ENCODE results near the gene DAP. TPM values are rescaled to one million over a fixed set of nuclear protein-coding genes. Genes with fewer than 3 reads are reported as not detected.
"Not testable (repeated sequence)": the region's sequence is repeated elsewhere in the genome, so short reads cannot be mapped to it uniquely, and the experiment has no call there.

DAP gene
- total and polyA plus RNA-seq, 7 experiments from 2014 or later, result 31.9 to 91.6 (median 43.0) TPM

DNA sequence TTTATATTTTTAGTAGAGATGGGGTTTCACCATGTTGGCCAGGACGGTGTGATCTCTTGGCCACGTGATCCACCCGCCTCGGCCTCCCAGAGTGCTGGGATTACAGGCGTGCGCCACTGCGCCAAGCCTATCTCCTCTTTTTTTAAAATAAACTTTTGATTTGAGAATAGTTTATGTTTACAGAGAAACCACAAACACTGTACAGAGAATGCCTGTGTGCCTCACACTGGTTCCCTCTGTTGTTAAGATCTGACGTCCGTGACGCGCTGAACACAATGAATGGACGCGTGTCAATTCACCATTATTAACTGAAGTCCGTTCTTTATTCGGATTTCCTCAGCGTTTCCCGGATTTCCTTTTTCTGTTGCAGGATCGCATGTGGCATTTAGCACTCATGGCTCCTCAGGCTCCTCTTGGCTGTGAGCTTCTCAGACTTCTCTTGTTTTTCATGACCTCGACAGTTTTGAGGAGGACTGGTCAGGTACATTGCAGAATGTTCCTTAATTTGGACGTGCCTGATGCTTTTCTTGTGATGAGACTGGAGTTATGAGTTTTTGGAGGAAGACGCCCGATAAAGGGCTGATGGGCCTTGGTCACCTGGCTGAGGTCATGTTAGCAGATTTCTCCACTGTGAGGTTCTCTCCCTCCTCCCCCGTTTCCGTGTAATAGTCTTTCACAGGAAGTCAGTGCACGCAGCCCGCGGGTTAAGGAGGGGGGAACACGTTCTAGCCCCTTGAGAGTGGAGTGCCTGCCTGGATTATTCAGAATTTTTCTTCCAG lies 127.6 kb downstream of the DAP start:
- Histone ChIP-seq H3K9me3 (ENCODE audit: control insufficient read depth in 2 of 3, low read length in 3 of 3) (no peaks in the 10 kb centered on the region), H3K4me1 (ENCODE audit: control insufficient read depth in 2 of 2, insufficient read depth in 2 of 2, low read length in 2 of 2) (peaks cover 6 to 26% of the 10 kb centered on the region in 2 donors), H3K27me3 (ENCODE audit: control insufficient read depth in 2 of 2, insufficient read depth in 2 of 2, low read length in 2 of 2) (no peaks in the 10 kb centered on the region), H3K27ac (ENCODE audit: low read depth, low read length) (no peak overlapping the region), H3K4me3 (ENCODE audit: low read length) (no peak overlapping the region), H3K36me3 (ENCODE audit: control insufficient read depth in 2 of 3, insufficient read depth in 3 of 3, low read length in 3 of 3) (no peaks in the 10 kb centered on the region)
- ChIA-PET CTCF (no interaction called here), POLR2A (no interaction called here)
- Mint-ChIP-seq H3K4me1 (peaks cover 12 to 65% (median 30%) of the 10 kb centered on the region in 7 donors), H3K36me3 (peaks cover 0 to 27% (median 0%) of the 10 kb centered on the region in 5 donors), H3K27ac (peak overlapping the region in 7 of 9 donors; percentile 10 to 91 (median 64)), H3K4me3 (peak overlapping the region in 9 of 10 donors; percentile 51 to 80 (median 64)), H3K9me3 (peaks cover 0 to 10% (median under 1%) of the 10 kb centered on the region in 11 donors), H3K27me3 (peaks cover 0 to 7% (median 0%) of the 10 kb centered on the region in 5 donors)
- DNase-seq (peak in 5 of 9 donors; percentile 25 to 52 (median 28)), ATAC-seq (no peak)
- intact Hi-C loops (cut with micrococcal nuclease), result loop anchor here (2.0 kb wide), 2 partner anchors 127 to 281 kb away; partner anchors contain the start of genes DAP (in 2 of the 2) and MARCHF6 (in 1 of the 2)

- DNase-seq (peak in 1 of 9 donors; percentile 72), ATAC-seq (peak; percentile 56)
- Histone ChIP-seq H3K9me3 (ENCODE audit: control insufficient read depth in 2 of 3, low read length in 3 of 3) (no peaks in the 10 kb centered on the region), H3K27me3 (ENCODE audit: control insufficient read depth in 2 of 2, insufficient read depth in 2 of 2, low read length in 2 of 2) (no peaks in the 10 kb centered on the region), H3K27ac (ENCODE audit: low read depth, low read length) (no peak overlapping the region), H3K36me3 (ENCODE audit: control insufficient read depth in 2 of 3, insufficient read depth in 3 of 3, low read length in 3 of 3) (no peaks in the 10 kb centered on the region), H3K4me1 (ENCODE audit: control insufficient read depth in 2 of 2, insufficient read depth in 2 of 2, low read length in 2 of 2) (peaks cover 6 to 28% of the 10 kb centered on the region in 2 donors), H3K4me3 (ENCODE audit: low read length) (no peak overlapping the region)
- peaks cover 0 to 8% (median 0%) of the 10 kb centered on the region in 11 donors for H3K9me3 Mint-ChIP-seq
- H3K4me3 Mint-ChIP-seq, result peak overlapping the region in 1 of 10 donors; percentile 46
- CTCF ChIA-PET, result no interaction called here
- intact Hi-C loops (cut with micrococcal nuclease), result no loop called here
- POLR2A ChIA-PET, result no interaction called here
- peaks cover 0 to 21% (median 0%) of the 10 kb centered on the region in 5 donors for H3K36me3 Mint-ChIP-seq
- H3K27ac Mint-ChIP-seq, result peak overlapping the region in 1 of 9 donors; percentile 72
- H3K27me3 Mint-ChIP-seq, result peaks cover 0 to 7% (median 0%) of the 10 kb centered on the region in 5 donors
- H3K4me1 Mint-ChIP-seq, result peaks cover 20 to 73% (median 38%) of the 10 kb centered on the region in 7 donors
These were observed 128.8 kb downstream of the DAP start for GRCh38 chr5:10632110-10632761.

GRCh38 chr5:10631316-10631996 lies 129.6 kb downstream of the DAP start:
- Histone ChIP-seq H3K27me3 (ENCODE audit: control insufficient read depth in 2 of 2, insufficient read depth in 2 of 2, low read length in 2 of 2) (no peaks in the 10 kb centered on the region), H3K9me3 (ENCODE audit: control insufficient read depth in 2 of 3, low read length in 3 of 3) (no peaks in the 10 kb centered on the region), H3K4me3 (ENCODE audit: low read length) (no peak overlapping the region), H3K27ac (ENCODE audit: low read depth, low read length) (no peak overlapping the region), H3K4me1 (ENCODE audit: control insufficient read depth in 2 of 2, insufficient read depth in 2 of 2, low read length in 2 of 2) (peaks cover 6 to 30% of the 10 kb centered on the region in 2 donors), H3K36me3 (ENCODE audit: control insufficient read depth in 2 of 3, insufficient read depth in 3 of 3, low read length in 3 of 3) (no peaks in the 10 kb centered on the region)
- Mint-ChIP-seq H3K9me3 (peaks cover 0 to 8% (median 0%) of the 10 kb centered on the region in 11 donors), H3K36me3 (peaks cover 0 to 19% (median 0%) of the 10 kb centered on the region in 5 donors), H3K27ac (peak overlapping the region in 1 of 9 donors; percentile 60), H3K4me1 (peaks cover 24 to 72% (median 42%) of the 10 kb centered on the region in 7 donors), H3K27me3 (peaks cover 0 to 7% (median 0%) of the 10 kb centered on the region in 5 donors), H3K4me3 (peak overlapping the region in 2 of 10 donors; percentile 22 to 46)
- ChIA-PET CTCF (no interaction called here), POLR2A (no interaction called here)
- DNase-seq (no peak), ATAC-seq (no peak)
- intact Hi-C loops (cut with micrococcal nuclease), result no loop called here

DNA sequence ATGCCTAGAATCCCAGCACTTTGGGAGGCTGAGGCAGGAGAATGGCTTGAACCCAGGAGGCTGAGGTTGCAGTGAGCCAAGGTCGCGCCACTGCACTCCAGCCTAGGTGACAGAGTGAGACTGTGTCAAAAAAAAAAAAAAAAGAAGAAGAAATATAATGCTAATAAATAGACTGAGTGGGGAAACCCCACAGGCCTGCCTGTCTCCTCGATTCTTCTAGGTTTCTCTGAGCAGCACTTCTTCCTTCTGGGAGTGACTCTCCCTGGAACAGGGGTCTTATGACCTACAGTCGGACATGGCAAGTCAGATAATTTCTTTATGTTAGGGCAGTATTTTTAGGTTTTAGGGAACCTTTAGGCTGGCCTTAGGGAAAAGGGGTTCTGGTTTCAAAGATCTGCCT lies 130.3 kb downstream of the DAP start:
- H3K9me3 Mint-ChIP-seq; ATAC-seq; intact Hi-C loops (cut with micrococcal nuclease); H3K27me3 Mint-ChIP-seq; H3K9me3 ChIP-seq (ENCODE audit: control insufficient read depth in 2 of 3, low read length in 3 of 3); H3K4me3 Mint-ChIP-seq; CTCF ChIA-PET; DNase-seq; H3K4me3 ChIP-seq (ENCODE audit: low read length); POLR2A ChIA-PET; H3K27me3 ChIP-seq (ENCODE audit: control insufficient read depth in 2 of 2, insufficient read depth in 2 of 2, low read length in 2 of 2); H3K36me3 ChIP-seq (ENCODE audit: control insufficient read depth in 2 of 3, insufficient read depth in 3 of 3, low read length in 3 of 3); H3K27ac ChIP-seq (ENCODE audit: low read depth, low read length): not testable (repeated sequence)
- peaks cover 0 to 19% (median 0%) of the 10 kb centered on the region in 5 donors for H3K36me3 Mint-ChIP-seq
- H3K4me1 ChIP-seq (ENCODE audit: control insufficient read depth in 2 of 2, insufficient read depth in 2 of 2, low read length in 2 of 2), result peaks cover 6 to 30% of the 10 kb centered on the region in 2 donors
- H3K27ac Mint-ChIP-seq, result peak overlapping the region in 1 of 9 donors; percentile 53
- peaks cover 24 to 68% (median 42%) of the 10 kb centered on the region in 7 donors for H3K4me1 Mint-ChIP-seq

DNA sequence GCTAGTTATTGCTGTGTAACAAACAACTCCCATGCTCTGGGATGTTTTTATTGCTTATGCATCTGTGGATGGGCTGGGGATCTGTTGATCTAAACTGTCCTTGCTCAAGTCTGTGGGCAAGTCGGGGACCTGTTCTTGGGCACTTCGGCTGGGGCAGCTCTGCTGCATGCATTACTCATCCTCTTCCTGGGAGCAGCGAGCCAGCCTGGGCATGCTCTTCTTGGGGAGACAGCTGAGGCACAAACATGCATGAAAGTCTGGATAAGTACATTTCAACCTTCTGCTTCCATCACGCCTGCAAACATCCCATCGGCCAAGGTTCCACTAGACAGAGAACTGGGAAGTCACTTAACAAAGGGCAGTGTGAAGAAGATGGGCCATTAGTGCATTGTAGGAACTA lies 130.9 kb downstream of the DAP start:
- intact Hi-C loops (cut with micrococcal nuclease), result no loop called here
- no peak for ATAC-seq

DNA sequence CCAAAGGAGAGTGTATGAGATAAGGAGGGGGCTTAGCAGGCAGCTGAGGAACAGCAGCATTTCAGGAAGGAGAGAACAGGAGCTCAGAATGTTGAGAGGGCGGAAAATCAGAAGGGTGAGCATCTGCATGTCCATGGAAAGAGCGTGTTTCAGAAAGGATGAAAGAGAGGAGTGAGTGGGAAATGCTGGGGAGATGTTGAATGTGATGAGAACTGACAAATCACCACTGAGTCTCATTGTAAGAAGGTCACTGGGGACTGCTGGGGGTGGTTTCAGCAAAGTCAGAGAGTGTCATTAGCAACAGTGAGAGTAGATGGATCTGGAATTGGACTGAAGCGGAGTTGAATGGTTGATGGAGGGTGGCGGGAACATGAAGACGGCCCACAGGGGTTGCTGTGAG lies 131.4 kb downstream of the DAP start:
- H3K36me3 Mint-ChIP-seq, result peaks cover 0 to 18% (median 0%) of the 10 kb centered on the region in 5 donors
- Histone ChIP-seq H3K4me3 (ENCODE audit: low read length) (no peak overlapping the region), H3K27ac (ENCODE audit: low read depth, low read length) (no peak overlapping the region), H3K36me3 (ENCODE audit: control insufficient read depth in 2 of 3, insufficient read depth in 3 of 3, low read length in 3 of 3) (no peaks in the 10 kb centered on the region), H3K9me3 (ENCODE audit: control insufficient read depth in 2 of 3, low read length in 3 of 3) (no peaks in the 10 kb centered on the region), H3K4me1 (ENCODE audit: control insufficient read depth in 2 of 2, insufficient read depth in 2 of 2, low read length in 2 of 2) (peaks cover 6 to 21% of the 10 kb centered on the region in 2 donors), H3K27me3 (ENCODE audit: control insufficient read depth in 2 of 2, insufficient read depth in 2 of 2, low read length in 2 of 2) (no peaks in the 10 kb centered on the region)
- H3K4me3 Mint-ChIP-seq, result no peak overlapping the region
- H3K27me3 Mint-ChIP-seq, result peaks cover 0 to 7% (median 0%) of the 10 kb centered on the region in 5 donors
- peaks cover 18 to 60% (median 32%) of the 10 kb centered on the region in 7 donors for H3K4me1 Mint-ChIP-seq
- H3K27ac Mint-ChIP-seq, result no peak overlapping the region
- peaks cover 0 to 8% (median 0%) of the 10 kb centered on the region in 11 donors for H3K9me3 Mint-ChIP-seq
- ATAC-seq (no peak), DNase-seq (no peak)
- POLR2A ChIA-PET, result no interaction called here
- CTCF ChIA-PET, result interaction anchor here (0.6 to 5.9 kb wide), 3 partner anchors 176 to 346 kb away, joined by 3 to 68 read pairs (median 19); no protein-coding TSS in a partner anchor
- intact Hi-C loops (cut with micrococcal nuclease), result loop anchor here (5.0 to 10.0 kb wide), 2 partner anchors 67 to 375 kb away; partner anchors contain the start of genes ANKRD33B (in 1 of the 2) and CCT5 (in 1 of the 2)

More for the DNA sequence above, 130.9 kb downstream of the DAP start:
- Mint-ChIP-seq H3K36me3 (peaks cover 0 to 17% (median 0%) of the 10 kb centered on the region in 5 donors), H3K4me3 (no peak overlapping the region), H3K27ac (peak overlapping the region in 1 of 9 donors; percentile 10), H3K9me3 (peaks cover 0 to 8% (median 0%) of the 10 kb centered on the region in 11 donors), H3K4me1 (peaks cover 18 to 64% (median 36%) of the 10 kb centered on the region in 7 donors), H3K27me3 (peaks cover 0 to 7% (median 0%) of the 10 kb centered on the region in 5 donors)
- Histone ChIP-seq H3K27me3 (ENCODE audit: control insufficient read depth in 2 of 2, insufficient read depth in 2 of 2, low read length in 2 of 2) (no peaks in the 10 kb centered on the region), H3K36me3 (ENCODE audit: control insufficient read depth in 2 of 3, insufficient read depth in 3 of 3, low read length in 3 of 3) (no peaks in the 10 kb centered on the region), H3K4me3 (ENCODE audit: low read length) (no peak overlapping the region), H3K4me1 (ENCODE audit: control insufficient read depth in 2 of 2, insufficient read depth in 2 of 2, low read length in 2 of 2) (peaks cover 6 to 25% of the 10 kb centered on the region in 2 donors), H3K9me3 (ENCODE audit: control insufficient read depth in 2 of 3, low read length in 3 of 3) (no peaks in the 10 kb centered on the region), H3K27ac (ENCODE audit: low read depth, low read length) (no peak overlapping the region)
- no peak for DNase-seq
- ChIA-PET CTCF (interaction anchor here (0.6 kb wide), 1 partner anchor 178 kb away, joined by 3 read pairs; no protein-coding TSS in a partner anchor), POLR2A (no interaction called here)

All from naive thymus-derived CD4-positive, alpha-beta T cell (primary cell).